Measurements from ENCODE around the gene CDK16.

CDK16 gene

DNA sequence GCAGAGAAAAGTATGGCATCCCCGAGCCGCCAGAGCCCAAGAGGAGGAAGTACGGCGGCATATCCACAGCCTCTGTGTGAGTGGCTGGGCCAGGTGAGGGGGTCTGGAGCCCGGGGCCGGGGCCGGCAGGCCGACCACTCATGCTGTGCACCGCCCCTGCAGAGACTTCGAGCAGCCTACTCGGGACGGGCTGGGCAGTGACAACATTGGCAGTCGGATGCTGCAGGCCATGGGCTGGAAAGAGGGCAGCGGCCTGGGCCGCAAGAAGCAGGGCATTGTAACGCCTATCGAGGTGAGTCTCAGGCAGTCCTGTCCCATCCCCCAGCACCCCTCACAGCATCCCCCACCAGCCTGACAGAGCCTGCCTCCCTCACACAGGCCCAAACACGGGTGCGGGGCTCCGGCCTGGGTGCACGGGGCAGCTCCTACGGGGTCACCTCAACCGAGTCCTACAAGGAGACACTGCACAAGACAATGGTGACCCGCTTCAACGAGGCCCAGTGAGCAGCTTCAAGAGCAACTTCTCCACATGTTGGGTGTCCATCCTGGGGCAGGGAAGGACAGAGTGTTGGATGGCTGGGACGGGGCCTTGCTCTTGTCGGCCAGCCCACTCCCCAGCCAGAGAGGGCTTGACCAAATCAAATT, 32.3 kb upstream of the CDK16 start:
- no peak for FAIRE-seq

GRCh38 chrX:47187106-47187677, 31.3 kb upstream of the CDK16 start:
- FAIRE-seq = no peak

GRCh38 chrX:47189906-47190305, 28.6 kb upstream of the CDK16 start:
- no peak for FAIRE-seq

DNA sequence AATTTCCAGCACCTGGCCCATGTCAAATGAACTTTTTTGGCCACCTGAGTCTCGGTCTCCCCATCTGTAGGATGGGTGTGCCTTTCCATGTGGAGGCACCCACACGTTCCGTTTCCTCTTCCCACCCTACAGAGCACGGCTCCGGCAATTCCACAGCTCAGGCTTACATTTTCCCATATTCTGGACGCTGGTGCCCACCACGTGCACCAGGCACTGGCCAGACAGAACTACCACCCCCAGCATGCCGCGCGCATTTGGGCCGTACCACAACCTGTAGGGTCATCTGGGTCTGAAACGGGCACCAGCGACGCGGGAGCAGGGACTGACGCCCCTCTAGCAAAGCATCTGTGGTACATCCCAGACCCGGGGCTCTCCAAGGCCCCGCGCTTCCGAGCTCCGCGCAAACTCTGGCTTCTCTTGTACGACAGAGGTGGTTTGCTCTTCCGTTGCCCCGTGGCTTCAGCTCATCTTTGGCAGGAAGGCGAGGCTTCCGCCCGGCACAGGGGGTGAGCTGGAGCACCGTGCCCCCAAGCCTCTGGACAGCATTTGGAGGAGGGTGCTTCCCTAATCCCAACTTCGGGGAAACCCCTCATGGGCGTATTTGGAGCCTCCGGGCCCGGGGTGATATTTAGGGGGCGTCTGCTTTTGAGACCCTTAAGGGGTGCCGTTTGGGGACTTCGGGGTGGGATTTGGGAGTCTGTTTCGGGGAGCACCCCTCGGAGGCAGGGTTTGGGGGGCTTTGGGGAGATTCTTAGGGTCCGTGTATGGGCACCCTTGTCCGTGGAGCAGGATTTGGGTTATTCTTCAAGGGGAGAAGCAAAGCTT, 27.8 kb upstream of the CDK16 start:
- peak; percentile 96 for FAIRE-seq

DNA sequence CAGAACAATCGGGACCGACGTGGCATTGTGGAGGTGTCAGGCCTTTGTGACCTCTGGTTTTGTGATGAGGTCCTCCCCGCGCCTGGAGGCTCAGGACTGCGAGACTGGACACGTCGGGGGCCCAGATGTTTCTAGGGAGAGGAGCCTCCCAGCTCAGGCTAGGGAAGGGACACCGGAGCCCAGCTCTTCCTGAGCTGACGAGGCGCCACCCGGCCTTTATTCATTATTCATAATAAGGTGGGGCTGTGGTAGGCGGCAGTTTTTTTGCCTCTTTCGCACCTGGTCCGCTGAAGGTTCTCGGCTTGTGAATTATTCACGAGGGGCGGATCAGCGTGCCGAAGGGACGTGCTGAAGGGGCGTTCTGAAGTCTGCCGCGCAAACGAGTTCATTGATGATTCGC, 27.1 kb upstream of the CDK16 start:
- no peak for FAIRE-seq

GRCh38 chrX:47191806-47192401, 26.6 kb upstream of the CDK16 start:
- no peak for FAIRE-seq

DNA sequence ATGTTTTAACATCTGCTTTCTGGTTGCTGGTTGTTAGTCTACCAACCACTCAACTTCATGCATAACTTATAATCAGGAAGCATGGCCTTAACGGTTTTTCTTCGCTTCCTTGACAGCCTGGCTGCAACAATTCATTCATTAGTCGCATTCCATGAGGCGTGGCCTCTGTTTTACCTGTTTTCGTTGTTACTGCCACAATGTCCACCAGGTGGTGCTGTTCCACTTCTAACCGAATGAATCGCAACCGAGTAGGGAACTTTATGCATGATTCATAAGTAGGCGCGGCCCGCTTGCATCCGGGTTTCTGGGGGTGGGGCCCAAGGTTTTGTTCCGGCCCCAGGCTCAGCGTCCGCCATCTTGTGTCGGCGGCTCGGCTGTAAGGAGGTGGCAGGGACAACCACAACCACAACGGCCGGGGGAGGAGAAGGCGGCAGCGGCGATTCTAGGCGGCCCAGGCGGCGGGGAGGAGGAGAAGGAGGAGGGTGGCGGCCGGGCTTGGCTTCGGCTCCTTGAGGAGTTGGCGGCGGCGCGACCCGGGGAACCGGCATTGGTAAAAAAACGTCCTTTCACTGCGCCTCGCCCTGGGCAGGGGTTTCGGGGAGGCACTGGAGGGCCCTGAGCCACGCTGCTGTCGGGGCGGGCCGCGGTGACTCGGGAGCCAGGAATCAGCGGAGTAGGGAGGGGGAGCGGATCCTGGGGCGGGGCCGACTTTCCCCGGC, 24.8 kb upstream of the CDK16 start, which contains the start of gene UBA1:
Gene UBA1, plus strand, starts transcription at position 355 of the 719 bp plus-strand sequence. CDS start 4,974 bp downstream, outside the sequence.
- peak; percentile 98 for FAIRE-seq

DNA sequence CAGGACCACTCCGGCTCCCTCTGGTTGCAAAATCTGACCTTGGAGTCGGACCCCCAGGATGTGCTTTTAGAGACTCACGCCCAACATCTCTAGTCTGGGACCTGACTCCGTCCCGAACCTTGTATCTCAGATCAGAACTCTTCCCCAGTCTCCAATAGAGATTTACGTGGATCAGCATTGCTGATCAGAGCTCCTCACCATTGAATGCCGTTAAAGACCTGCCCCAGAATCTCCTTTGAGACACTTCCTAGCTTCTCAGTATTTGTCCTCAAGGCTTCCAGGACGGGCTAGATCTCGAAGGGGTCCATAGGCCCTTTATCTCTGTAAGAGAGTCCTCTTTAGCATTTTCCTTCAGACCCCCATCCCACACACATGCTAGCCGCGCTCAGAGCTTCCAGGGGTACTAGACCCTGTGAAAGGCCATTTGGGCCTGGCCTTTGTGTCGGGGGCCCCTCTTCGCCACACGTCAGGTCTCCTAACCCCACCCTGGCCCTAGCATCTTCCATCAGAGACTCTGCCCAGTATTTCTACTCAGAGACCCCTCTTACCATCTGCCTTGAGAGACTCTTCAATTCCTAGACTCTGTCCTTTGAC, 24.2 kb upstream of the CDK16 start:
- FAIRE-seq = no peak

GRCh38 chrX:47196098-47196497, 22.4 kb upstream of the CDK16 start:
- FAIRE-seq = no peak

- no peak for FAIRE-seq
These were observed 21.0 kb upstream of the CDK16 start for GRCh38 chrX:47197526-47197925.

GRCh38 chrX:47198026-47198686, 20.3 kb upstream of the CDK16 start:
- no peak for FAIRE-seq

- FAIRE-seq = no peak
These were observed 19.8 kb upstream of the CDK16 start for GRCh38 chrX:47198687-47199080.

DNA sequence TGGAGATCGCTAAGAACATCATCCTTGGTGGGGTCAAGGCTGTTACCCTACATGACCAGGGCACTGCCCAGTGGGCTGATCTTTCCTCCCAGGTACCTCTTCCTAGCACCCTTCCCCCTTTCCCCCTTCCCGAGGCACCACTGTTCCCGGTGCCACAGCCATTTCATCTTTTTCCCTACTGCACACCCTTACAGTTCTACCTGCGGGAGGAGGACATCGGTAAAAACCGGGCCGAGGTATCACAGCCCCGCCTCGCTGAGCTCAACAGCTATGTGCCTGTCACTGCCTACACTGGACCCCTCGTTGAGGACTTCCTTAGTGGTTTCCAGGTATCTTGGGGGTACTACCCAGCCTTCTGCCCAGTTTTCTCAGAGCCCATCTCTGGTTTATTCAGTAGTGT, 19.2 kb upstream of the CDK16 start:
- FAIRE-seq = no peak

DNA sequence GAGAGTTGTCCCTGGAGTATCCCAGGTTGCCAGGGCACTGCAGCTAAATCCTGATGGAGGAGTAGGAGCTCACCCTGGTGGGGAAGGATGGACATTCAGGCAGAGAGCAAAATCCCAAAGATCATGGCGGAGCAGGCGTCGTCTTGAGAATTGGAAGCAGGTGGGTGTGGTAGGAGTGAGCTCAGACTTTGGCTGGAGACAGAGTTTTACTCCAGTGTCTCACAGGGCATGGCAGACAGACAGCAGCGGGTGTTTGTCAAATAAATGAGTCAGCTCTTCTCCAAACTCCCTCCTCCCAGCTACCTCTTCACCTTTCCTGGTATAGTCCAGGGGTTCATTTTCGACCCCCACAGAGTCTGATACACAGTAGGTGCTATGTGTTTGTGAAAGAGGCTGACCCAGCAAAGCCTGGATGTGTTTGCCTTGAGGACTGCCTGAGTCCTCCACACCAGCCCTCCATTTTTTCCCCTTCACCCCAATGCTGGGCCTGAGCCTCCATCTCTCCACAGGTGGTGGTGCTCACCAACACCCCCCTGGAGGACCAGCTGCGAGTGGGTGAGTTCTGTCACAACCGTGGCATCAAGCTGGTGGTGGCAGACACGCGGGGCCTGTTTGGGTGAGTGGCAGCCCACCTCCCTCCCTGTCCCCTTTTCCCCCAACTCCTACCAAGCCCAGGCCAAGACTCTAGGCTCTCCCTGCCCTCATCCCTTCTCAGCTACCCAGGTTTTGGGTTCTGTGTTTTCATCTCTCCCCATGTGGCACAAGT, 17.9 kb upstream of the CDK16 start:
- FAIRE-seq = no peak

- no peak for FAIRE-seq
These were observed 17.0 kb upstream of the CDK16 start for GRCh38 chrX:47201345-47201944.

DNA sequence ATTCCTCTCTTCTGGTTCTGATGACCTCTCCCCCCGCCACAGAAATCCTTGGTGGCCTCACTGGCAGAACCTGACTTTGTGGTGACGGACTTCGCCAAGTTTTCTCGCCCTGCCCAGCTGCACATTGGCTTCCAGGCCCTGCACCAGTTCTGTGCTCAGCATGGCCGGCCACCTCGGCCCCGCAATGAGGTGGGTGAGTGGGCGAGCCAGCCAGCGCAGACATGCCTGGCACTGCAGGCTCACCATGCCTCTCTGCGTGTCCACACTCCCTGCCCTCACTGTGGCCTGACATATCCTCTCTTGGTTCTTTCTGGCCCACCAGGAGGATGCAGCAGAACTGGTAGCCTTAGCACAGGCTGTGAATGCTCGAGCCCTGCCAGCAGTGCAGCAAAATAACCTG, 16.2 kb upstream of the CDK16 start:
- FAIRE-seq = no peak

GRCh38 chrX:47202877-47203276, 15.6 kb upstream of the CDK16 start:
- no peak for FAIRE-seq

GRCh38 chrX:47204970-47205369, 13.5 kb upstream of the CDK16 start:
- no peak for FAIRE-seq

DNA sequence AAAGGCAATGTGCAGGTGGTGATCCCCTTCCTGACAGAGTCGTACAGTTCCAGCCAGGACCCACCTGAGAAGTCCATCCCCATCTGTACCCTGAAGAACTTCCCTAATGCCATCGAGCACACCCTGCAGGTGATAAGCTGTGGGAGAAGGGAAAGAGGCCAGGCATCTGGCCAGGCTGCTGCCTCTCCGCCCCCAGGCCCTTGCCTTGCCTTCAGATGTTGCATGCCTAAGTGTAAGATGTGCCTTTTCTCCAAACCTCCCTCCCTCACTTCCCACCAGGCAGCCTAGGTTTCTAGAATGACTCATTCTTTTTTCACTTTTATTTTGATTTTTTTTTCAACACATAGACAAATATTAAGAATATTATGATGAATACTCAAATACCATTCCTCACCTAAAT, 12.2 kb upstream of the CDK16 start:
- FAIRE-seq = peak; percentile 74

GRCh38 chrX:47208108-47208507, 10.4 kb upstream of the CDK16 start:
- FAIRE-seq = no peak

All from G401.6 (cell line).